ENCODE results near the gene MAEA.

The MAEA gene

GRCh38 chr4:1293991-1294390, 4.3 kb downstream of the MAEA start:
- Histone ChIP-seq H3K79me2 (ENCODE audit: control insufficient read depth, low read length) (peaks cover 93% of the 10 kb centered on the region), H3K27ac (ENCODE audit: low read depth, low read length) (no peak overlapping the region), H3F3A (ENCODE audit: control insufficient read depth, insufficient read depth) (no peaks in the 10 kb centered on the region), H3K4me1 (ENCODE audit: control insufficient read depth, low read length) (peaks cover 28% of the 10 kb centered on the region), H3K4me3 (ENCODE audit: low read length) (no peak overlapping the region), H3K27me3 (ENCODE audit: control insufficient read depth, low read length) (no peaks in the 10 kb centered on the region), H3K9me2 (replicated peaks; ENCODE audit: control insufficient read depth, low read length) (no peaks in the 10 kb centered on the region), H3K36me3 (ENCODE audit: control insufficient read depth, low read length) (peaks cover 40% of the 10 kb centered on the region), H3K9me3 (ENCODE audit: control insufficient read depth, insufficient read depth, low read length) (no peaks in the 10 kb centered on the region), H4K20me1 (ENCODE audit: control insufficient read depth, insufficient read depth, low read depth, low read length) (peaks cover 22% of the 10 kb centered on the region; the same call in 1 of the 2 replicates), H3K4me2 (ENCODE audit: low read length) (no peak overlapping the region)
- TF ChIP-seq EZH2phosphoT487 (IDR thresholded peaks at IDR 0.05; ENCODE audit: borderline replicate concordance, low read length) (no peak), CTCF (IDR thresholded peaks at IDR 0.05; ENCODE audit: low read depth, low read length, poor library complexity, severe bottlenecking) (no peak)

- peaks cover 26% of the 10 kb centered on the region for H3K4me1 ChIP-seq (ENCODE audit: control insufficient read depth, low read length)
- H4K20me1 ChIP-seq (ENCODE audit: control insufficient read depth, insufficient read depth, low read depth, low read length), result peaks cover 22% of the 10 kb centered on the region; the same call in 1 of the 2 replicates
- H3K4me2 ChIP-seq (ENCODE audit: low read length), result no peak overlapping the region
- peaks cover 94% of the 10 kb centered on the region for H3K79me2 ChIP-seq (ENCODE audit: control insufficient read depth, low read length)
- H3K4me3 ChIP-seq (ENCODE audit: low read length), result no peak overlapping the region
- TF ChIP-seq CTCF (IDR thresholded peaks at IDR 0.05; ENCODE audit: low read depth, low read length, poor library complexity, severe bottlenecking) (no peak), EZH2phosphoT487 (IDR thresholded peaks at IDR 0.05; ENCODE audit: borderline replicate concordance, low read length) (no peak)
- no peaks in the 10 kb centered on the region for H3K27me3 ChIP-seq (ENCODE audit: control insufficient read depth, low read length)
- H3K27ac ChIP-seq (ENCODE audit: low read depth, low read length), result no peak overlapping the region
- no peaks in the 10 kb centered on the region for H3K9me3 ChIP-seq (ENCODE audit: control insufficient read depth, insufficient read depth, low read length)
- H3F3A ChIP-seq (ENCODE audit: control insufficient read depth, insufficient read depth), result no peaks in the 10 kb centered on the region
- no peaks in the 10 kb centered on the region for H3K9me2 ChIP-seq (replicated peaks; ENCODE audit: control insufficient read depth, low read length)
- H3K36me3 ChIP-seq (ENCODE audit: control insufficient read depth, low read length), result peaks cover 44% of the 10 kb centered on the region
These were observed 4.7 kb downstream of the MAEA start for GRCh38 chr4:1294424-1294823.

- H3K4me1 ChIP-seq (ENCODE audit: control insufficient read depth, low read length), result peaks cover 26% of the 10 kb centered on the region
- no peak overlapping the region for H3K4me2 ChIP-seq (ENCODE audit: low read length)
These were observed 5.2 kb downstream of the MAEA start for GRCh38 chr4:1294891-1295290.

More at GRCh38 chr4:1294891-1295290, 5.2 kb downstream of the MAEA start:
- H3K36me3 ChIP-seq (ENCODE audit: control insufficient read depth, low read length), result peaks cover 48% of the 10 kb centered on the region
- no peak for TF ChIP-seq CTCF (IDR thresholded peaks at IDR 0.05; ENCODE audit: low read depth, low read length, poor library complexity, severe bottlenecking)
- no peak for TF ChIP-seq EZH2phosphoT487 (IDR thresholded peaks at IDR 0.05; ENCODE audit: borderline replicate concordance, low read length)
- no peaks in the 10 kb centered on the region for H3F3A ChIP-seq (ENCODE audit: control insufficient read depth, insufficient read depth)
- peaks cover 97% of the 10 kb centered on the region for H3K79me2 ChIP-seq (ENCODE audit: control insufficient read depth, low read length)
- H3K4me3 ChIP-seq (ENCODE audit: low read length), result no peak overlapping the region
- peaks cover 22% of the 10 kb centered on the region; the same call in 1 of the 2 replicates for H4K20me1 ChIP-seq (ENCODE audit: control insufficient read depth, insufficient read depth, low read depth, low read length)
- H3K27ac ChIP-seq (ENCODE audit: low read depth, low read length), result no peak overlapping the region
- H3K9me2 ChIP-seq (replicated peaks; ENCODE audit: control insufficient read depth, low read length), result no peaks in the 10 kb centered on the region
- H3K9me3 ChIP-seq (ENCODE audit: control insufficient read depth, insufficient read depth, low read length), result no peaks in the 10 kb centered on the region
- no peaks in the 10 kb centered on the region for H3K27me3 ChIP-seq (ENCODE audit: control insufficient read depth, low read length)

Data from DOHH2 (cell line).